HCT116 (cell line): ENCODE results near the gene FAM184A. TPM values are rescaled to one million over a fixed set of nuclear protein-coding genes. Genes with fewer than 3 reads are reported as not detected.

Experiments
- ATAC-seq: fragments of 200-7000 bp; cut with Tn5 transposase; 2 replicates; pipeline ENCODE4 v1.9.1; 2020; ENCODE audit warnings: mild to moderate bottlenecking, moderate library complexity
- BruUV-seq: library from RNA; stranded (reverse); fragments of 400-500 nt; replicated peaks from 2 replicates; lab custom pipeline; 2021; lab: Mats Ljungman, UMichigan
- CTCF ChIA-PET: fragments of 300-600 bp; sonication (Branson Sonifier 250); formaldehyde crosslinking; loops from one replicate; lab custom pipeline; 2021; ENCODE audit warnings: antibody characterized with exemption; lab: Charles Lee
- POLR2A ChIA-PET: fragments of 300-600, 350-600 bp; sonication (Branson Sonifier 250); formaldehyde crosslinking; loops from one replicate; lab custom pipeline; 2021; ENCODE audit warnings: antibody characterized with exemption; lab: Charles Lee
- RAD21 ChIA-PET, 2 experiments: fragments of 300-600 bp; sonication (Branson Sonifier 250); formaldehyde crosslinking; loops; one replicate each; lab custom pipeline; 2023; ENCODE audit warnings: low total read pairs in 2 of 2; ENCODE audit not compliant: uncharacterized antibody in 2 of 2, unreplicated experiment in 2 of 2, low non-redundant PET in 1 of 2; lab: Charles Lee
- DNase-seq: peaks from one replicate; pipeline ENCODE4 v3.0.0-alpha.2; 2010; ENCODE audit warnings: low read depth, low spot score
- H2AFZ ChIP-seq: fragments of 200-600 bp; shearing (Covaris generic), sonication (generic); 2 replicates; pipeline ENCODE4 v1.6.1; 2017; ENCODE audit warnings: low read depth, mixed run types, mixed read lengths, antibody characterized with exemption, low read length; ENCODE audit not compliant: poor library complexity, severe bottlenecking
- H3K27ac ChIP-seq: 2 replicates; pipeline ENCODE4 v1.5.1; 2012; ENCODE audit warnings: low read depth, low read length
- H3K27me3 ChIP-seq: fragments of 200-600 bp; sonication (generic); 2 replicates; pipeline ENCODE4 v1.6.1; 2016; ENCODE audit warnings: mixed run types, low read length, mixed read lengths; ENCODE audit not compliant: insufficient read depth
- H3K36me3 ChIP-seq, 2 experiments: fragments of 200-500 bp in 1 of 2; fragments of 200-600 bp in 1 of 2; sonication (Bioruptor generic) in 1 of 2; sonication (generic) in 1 of 2; 2 replicates each; pipeline versions ENCODE4 v1.5.1 to v1.6.1; 2014 to 2016; ENCODE audit warnings: low read length in 2 of 2, inconsistent platforms in 1 of 2, mixed read lengths in 1 of 2, mixed run types in 1 of 2; ENCODE audit not compliant: insufficient read depth in 2 of 2, control insufficient read depth in 1 of 2
- H3K4me1 ChIP-seq, 2 experiments: fragments of 200-600 bp in 1 of 2; sonication (generic) in 1 of 2; 2 replicates each; pipeline versions ENCODE4 v1.5.1 to v1.6.1; 2012 to 2017; ENCODE audit warnings: low read length in 2 of 2, inconsistent platforms in 1 of 2, mild to moderate bottlenecking in 1 of 2, mixed read lengths in 1 of 2, mixed run types in 1 of 2, moderate library complexity in 1 of 2; ENCODE audit not compliant: insufficient read depth in 2 of 2, control insufficient read depth in 1 of 2
- H3K4me2 ChIP-seq: fragments of 200-600 bp; sonication (generic); 2 replicates; pipeline ENCODE4 v1.6.1; 2017; ENCODE audit warnings: mixed run types, low read length, mixed read lengths
- H3K4me3 ChIP-seq, 2 experiments: fragments of 200-600 bp in 1 of 2; sonication (generic) in 1 of 2; replicated peaks in 1 of 2; 2 replicates each; pipeline ENCODE4 v1.5.1; 2011 to 2016; ENCODE audit warnings: low read length in 2 of 2, control low read depth in 1 of 2, low read depth in 1 of 2, mild to moderate bottlenecking in 1 of 2, mixed read lengths in 1 of 2, mixed run types in 1 of 2
- H3K79me2 ChIP-seq: fragments of 200-600 bp; sonication (generic); 2 replicates; pipeline ENCODE4 v1.6.1; 2017; ENCODE audit warnings: mild to moderate bottlenecking, mixed run types, low read length, moderate library complexity, mixed read lengths; ENCODE audit not compliant: insufficient read depth
- H3K9ac ChIP-seq: fragments of 200-600 bp; sonication (generic); 2 replicates; pipeline ENCODE4 v1.6.1; 2016; ENCODE audit warnings: low read length, mixed read lengths
- H3K9me2 ChIP-seq: fragments of 200-600 bp; sonication (generic), shearing (Covaris generic); 2 replicates; pipeline ENCODE4 v1.6.1; 2017; ENCODE audit warnings: mixed run types, mild to moderate bottlenecking, moderate library complexity; ENCODE audit not compliant: insufficient read depth
- H3K9me3 ChIP-seq, 2 experiments: fragments of 200-500 bp in 1 of 2; fragments of 200-600 bp in 1 of 2; sonication (Bioruptor generic) in 1 of 2; sonication (generic) in 1 of 2; 2 replicates each; pipeline ENCODE4 v1.6.1; 2014 to 2017; ENCODE audit warnings: low read length in 2 of 2, mixed read lengths in 2 of 2, inconsistent platforms in 1 of 2, low read depth in 1 of 2, mild to moderate bottlenecking in 1 of 2, mixed run types in 1 of 2, moderate library complexity in 1 of 2; ENCODE audit not compliant: control insufficient read depth in 1 of 2, insufficient read depth in 1 of 2
- H4K20me1 ChIP-seq: fragments of 200-600 bp; sonication (generic), shearing (Covaris generic); 2 replicates; pipeline ENCODE4 v1.6.1; 2017; ENCODE audit warnings: mixed run types, mild to moderate bottlenecking, moderate library complexity; ENCODE audit not compliant: insufficient read depth
- ATF3 ChIP-seq: IDR thresholded peaks from 2 replicates; pipeline ENCODE4 v1.6.1; 2012
- CEBPB ChIP-seq: IDR thresholded peaks from 2 replicates; pipeline ENCODE4 v1.6.1; 2012; ENCODE audit warnings: low read depth
- CTCF ChIP-seq, 3 experiments: fragments of 200-600 bp in 1 of 3; sonication (generic) in 1 of 3; IDR thresholded peaks in 2 of 3; conservative IDR thresholded peaks in 1 of 3; 2 replicates each; pipeline ENCODE4 v1.5.1; 2012 to 2017; ENCODE audit warnings: low read depth in 2 of 3, low read length in 2 of 3, antibody characterized with exemption in 1 of 3, borderline replicate concordance in 1 of 3, control low read depth in 1 of 3, mild to moderate bottlenecking in 1 of 3, mixed read lengths in 1 of 3, mixed run types in 1 of 3, moderate library complexity in 1 of 3; ENCODE audit not compliant: insufficient read depth in 1 of 3
- EGR1 ChIP-seq: IDR thresholded peaks from 2 replicates; pipeline ENCODE4 v1.6.1; 2012; ENCODE audit warnings: low read depth
- EZH2 ChIP-seq: fragments of 200-600 bp; sonication (generic); IDR thresholded peaks from 2 replicates; pipeline ENCODE4 v1.6.1; 2017; ENCODE audit warnings: antibody characterized with exemption, mixed run types
- EZH2phosphoT487 ChIP-seq: fragments of 200-600 bp; IDR thresholded peaks from 2 replicates; pipeline ENCODE4 v1.6.1; 2018; ENCODE audit warnings: antibody characterized with exemption, borderline replicate concordance
- MAX ChIP-seq: IDR thresholded peaks from 2 replicates; pipeline ENCODE4 v1.6.1; 2012
- POLR2A ChIP-seq: IDR thresholded peaks from 2 replicates; pipeline ENCODE4 v1.7.0; 2011; ENCODE audit warnings: borderline replicate concordance; ENCODE audit not compliant: insufficient read depth, insufficient read length; ENCODE audit errors: extremely low read depth
- POLR2AphosphoS5 ChIP-seq: IDR thresholded peaks from 2 replicates; pipeline ENCODE4 v1.6.1; 2011; ENCODE audit warnings: mild to moderate bottlenecking, low read depth, low read length, moderate library complexity
- RAD21 ChIP-seq: IDR thresholded peaks from 2 replicates; pipeline ENCODE4 v1.6.1; 2012; ENCODE audit warnings: low read depth, mild to moderate bottlenecking
- REST ChIP-seq: IDR thresholded peaks from 2 replicates; pipeline ENCODE4 v1.6.1; 2012; ENCODE audit warnings: low read depth
- SIN3A ChIP-seq: IDR thresholded peaks from 2 replicates; pipeline ENCODE4 v1.6.1; 2012; ENCODE audit warnings: low read depth
- SRF ChIP-seq: IDR thresholded peaks from 2 replicates; pipeline ENCODE4 v1.6.1; 2012; ENCODE audit warnings: low read depth
- TCF7L2 ChIP-seq: IDR thresholded peaks from 2 replicates; pipeline ENCODE4 v1.7.0; 2011; ENCODE audit warnings: borderline replicate concordance, inconsistent platforms; ENCODE audit not compliant: insufficient read depth, insufficient read length; ENCODE audit errors: extremely low read depth
- YY1 ChIP-seq: IDR thresholded peaks from 2 replicates; pipeline ENCODE4 v1.6.1; 2011; ENCODE audit warnings: low read length, low read depth, moderate library complexity, mild to moderate bottlenecking; ENCODE audit not compliant: insufficient replicate concordance; ENCODE audit errors: extremely low read depth
- ZBTB33 ChIP-seq: IDR thresholded peaks from 2 replicates; pipeline ENCODE4 v1.6.1; 2011; ENCODE audit warnings: mild to moderate bottlenecking, low read length, moderate library complexity; ENCODE audit not compliant: insufficient replicate concordance; ENCODE audit errors: extremely low read depth
- ZNF274 ChIP-seq: fragments of 200-500 bp; sonication (Bioruptor generic); IDR thresholded peaks from 2 replicates; pipeline ENCODE4 v1.6.1; 2014; ENCODE audit warnings: mild to moderate bottlenecking, low read depth, low read length, inconsistent platforms
- intact Hi-C: fragments of 100-400 bp; cut with micrococcal nuclease; formaldehyde crosslinking; loops from 2 replicates; pipeline ENCODE4 v1.10.0; 2022
- total RNA-seq: library from RNA; stranded (reverse); gene quantifications from one replicate; pipeline ENCODE4 v1.2.1, GENCODE V29; 2021; ENCODE audit not compliant: unreplicated experiment

The FAM184A gene
- total RNA-seq, 1 experiment from 2014 or later = 2.4 TPM

GRCh38 chr6:118923035-118923434 is 155.4 kb downstream of the FAM184A start:
- Histone ChIP-seq H3K4me3 (no peak overlapping the region), H3K36me3 (peaks cover 19 to 31% of the 10 kb centered on the region in 2 experiments; a peak in 3 of 4 replicates), H3K27ac (no peak overlapping the region), H3K27me3 (no peaks in the 10 kb centered on the region), H3K9me3 (no peaks in the 10 kb centered on the region), H4K20me1 (no peaks in the 10 kb centered on the region)
- no peak for DNase-seq
- CTCF ChIA-PET = no interaction called here
- POLR2A ChIA-PET = no interaction called here
- RAD21 ChIA-PET = no interaction called here
- TF ChIP-seq REST (no peak), CEBPB (no peak), TCF7L2 (no peak), SIN3A (no peak), YY1 (no peak), SRF (no peak), RAD21 (no peak), MAX (no peak), CTCF (IDR thresholded peaks at IDR 0.05 in 2 of 3, conservative IDR thresholded peaks at IDR 0.05 in 1 of 3; ENCODE audit: borderline replicate concordance in 1 of 3, insufficient read depth in 1 of 3, low read depth in 2 of 3, low read length in 2 of 3) (no peak), ZBTB33 (no peak), EZH2phosphoT487 (no peak), EGR1 (no peak), ATF3 (no peak), POLR2A (no peak), POLR2AphosphoS5 (no peak), EZH2 (no peak), ZNF274 (no peak)
- TF ChIP-seq, all 23 proteins: peak for 0
- intact Hi-C loops = no loop called here
- Histone ChIP-seq H3K4me1 (no peaks in the 10 kb centered on the region), H2AFZ (no peak overlapping the region), H3K4me2 (no peak overlapping the region), H3K79me2 (no peaks in the 10 kb centered on the region), H3K9ac (no peak overlapping the region), H3K9me2 (no peaks in the 10 kb centered on the region)
- ATAC-seq = no peak
- BruUV-seq = no TSS peak
